Hepatocyte (in vitro differentiated cells): ENCODE results near the gene INPP5F. TPM values are rescaled to one million over a fixed set of nuclear protein-coding genes. Genes with fewer than 3 reads are reported as not detected.
A peak's percentile ranks its signal among the peaks of the same experiment; 100 is the strongest.

ENCODE experiments used
- DNase-seq: peaks from one replicate; pipeline ENCODE4 v3.0.0-alpha.2; 2016; ENCODE audit warnings: low spot score
- H2AFZ ChIP-seq: fragments of 200-600 bp; sonication (generic); 2 replicates; pipeline ENCODE4 v1.6.0; 2016; ENCODE audit warnings: antibody characterized with exemption, mild to moderate bottlenecking
- H3K27ac ChIP-seq: fragments of 200-600 bp; sonication (generic); 2 replicates; pipeline ENCODE4 v1.5.1; 2016; ENCODE audit warnings: mild to moderate bottlenecking
- H3K27me3 ChIP-seq: fragments of 200-600 bp; sonication (generic); 2 replicates; pipeline ENCODE4 v1.6.1; 2016
- H3K36me3 ChIP-seq: fragments of 200-600 bp; sonication (generic); replicated peaks from 2 replicates; pipeline ENCODE4 v1.5.1; 2016; ENCODE audit warnings: low read depth; ENCODE audit not compliant: insufficient read depth
- H3K4me1 ChIP-seq: fragments of 200-600 bp; sonication (generic); 2 replicates; pipeline ENCODE4 v1.5.1; 2016; ENCODE audit warnings: mild to moderate bottlenecking, moderate library complexity; ENCODE audit not compliant: insufficient read depth
- H3K4me2 ChIP-seq: fragments of 200-600 bp; sonication (generic); 2 replicates; pipeline ENCODE4 v1.6.0; 2016
- H3K4me3 ChIP-seq: fragments of 200-600 bp; sonication (generic); 2 replicates; pipeline ENCODE4 v1.5.1; 2016; ENCODE audit warnings: mild to moderate bottlenecking
- H3K79me2 ChIP-seq: fragments of 200-600 bp; sonication (generic); 2 replicates; pipeline ENCODE4 v1.6.0; 2017; ENCODE audit warnings: mild to moderate bottlenecking
- H3K9me2 ChIP-seq: fragments of 200-600 bp; sonication (generic); replicated peaks from 2 replicates; pipeline ENCODE4 v1.6.0; 2017; ENCODE audit warnings: mild to moderate bottlenecking; ENCODE audit not compliant: insufficient read depth
- H3K9me3 ChIP-seq: fragments of 200-600 bp; sonication (generic); 2 replicates; pipeline ENCODE4 v1.5.1; 2016; ENCODE audit warnings: low read depth, mild to moderate bottlenecking
- H4K20me1 ChIP-seq: fragments of 200-600 bp; sonication (generic); 2 replicates; pipeline ENCODE4 v1.6.0; 2016; ENCODE audit warnings: mild to moderate bottlenecking; ENCODE audit not compliant: insufficient read depth, poor library complexity, severe bottlenecking
- CTCF ChIP-seq: fragments of 200-600 bp; sonication (generic); IDR thresholded peaks from 2 replicates; pipeline ENCODE4 v1.5.1; 2016; ENCODE audit warnings: antibody characterized with exemption, mild to moderate bottlenecking; ENCODE audit not compliant: poor library complexity
- EZH2 ChIP-seq: fragments of 200-600 bp; sonication (generic); IDR thresholded peaks from 2 replicates; pipeline ENCODE4 v1.6.1; 2016; ENCODE audit warnings: antibody characterized with exemption, mild to moderate bottlenecking, borderline replicate concordance
- EZH2phosphoT487 ChIP-seq: fragments of 200-600 bp; sonication (generic); IDR thresholded peaks from one replicate; pipeline ENCODE4 v1.6.1; 2018; ENCODE audit warnings: antibody characterized with exemption, mild to moderate bottlenecking, low read depth, moderate library complexity; ENCODE audit not compliant: unreplicated experiment, severe bottlenecking
- WGBS: methylation state at CpG from one replicate; pipeline ENCODE4 v1.1.6; 2016; ENCODE audit warnings: low lambda C conversion rate; ENCODE audit errors: missing lambda C conversion rate; 5-methylcytosine and 5-hydroxymethylcytosine counted together
- polyA plus RNA-seq: library from polyadenylated mRNA; unstranded; fragments of >200 nt; fragmentation: Nextera tagmentation; extraction: Ambion mirVana; gene quantifications from 2 replicates; pipeline ENCODE4 v1.2.1, GENCODE V29; 2016
- total RNA-seq: library from RNA; depleted of rRNA; stranded (reverse); fragments of >200 nt; gene quantifications from 2 replicates; pipeline ENCODE4 v1.2.3, GENCODE V29; 2014

The INPP5F gene
- total and polyA plus RNA-seq, 2 experiments from 2014 or later, result 9.9 to 44.4 TPM

GRCh38 chr10:119871881-119872609 is 146.2 kb downstream of the INPP5F start:
- H3K9me3 ChIP-seq, result no peaks in the 10 kb centered on the region
- H2AFZ ChIP-seq, result peak overlapping the region; percentile 13
- peaks cover 54% of the 10 kb centered on the region for H3K79me2 ChIP-seq
- no peaks in the 10 kb centered on the region for H3K9me2 ChIP-seq
- peak overlapping the region; percentile 93 for H3K4me2 ChIP-seq
- TF ChIP-seq EZH2, result no peak
- no peaks in the 10 kb centered on the region for H3K36me3 ChIP-seq
- DNase-seq, result peak; percentile 75
- H3K27me3 ChIP-seq, result no peaks in the 10 kb centered on the region
- peaks cover 17% of the 10 kb centered on the region for H3K4me1 ChIP-seq
- peak overlapping the region; percentile 37 for H3K4me3 ChIP-seq
- peak overlapping the region; percentile 85 for H3K27ac ChIP-seq
- peaks cover 39% of the 10 kb centered on the region for H4K20me1 ChIP-seq
- 2% methylated on average over 20 of the region's 56 CpGs for WGBS

GRCh38 chr10:119872610-119872859 is 146.7 kb downstream of the INPP5F start, which contains the start of gene MCMBP:
MCMBP (minus strand) TSS chr10:119872843; CDS start chr10:119872584, 259 bp downstream.
- peak within 1 kb of the TSS; percentile 80 for H2AFZ ChIP-seq
- H3K4me2 ChIP-seq, result peak within 1 kb of the TSS; percentile 93
- TF ChIP-seq CTCF (no peak), EZH2phosphoT487 (no peak)
- peaks cover 38% of the 10 kb centered on the region for H4K20me1 ChIP-seq
- H3K27ac ChIP-seq, result peak within 1 kb of the TSS; percentile 85
- no peaks in the 10 kb centered on the region for H3K9me2 ChIP-seq
- under 1% methylated on average over 42 of the region's 42 CpGs for WGBS
- H3K9me3 ChIP-seq, result no peaks in the 10 kb centered on the region
- H3K79me2 ChIP-seq, result peaks cover 50% of the 10 kb centered on the region
- peak within 1 kb of the TSS; percentile 37 for H3K4me3 ChIP-seq
- no peaks in the 10 kb centered on the region for H3K27me3 ChIP-seq
- peaks cover 17% of the 10 kb centered on the region for H3K4me1 ChIP-seq
- no peak for DNase-seq
- no peaks in the 10 kb centered on the region for H3K36me3 ChIP-seq

GRCh38 chr10:119872860-119873681 is 147.2 kb downstream of the INPP5F start:
- 1% methylated on average over 62 of the region's 75 CpGs for WGBS
- H2AFZ ChIP-seq, result peak overlapping the region; percentile 80

More at GRCh38 chr10:119872860-119873681, 147.2 kb downstream of the INPP5F start:
- Histone ChIP-seq H3K4me3 (peak overlapping the region; percentile 37), H3K79me2 (peaks cover 44% of the 10 kb centered on the region), H3K4me2 (peak overlapping the region; percentile 93), H4K20me1 (peaks cover 34% of the 10 kb centered on the region), H3K9me2 (no peaks in the 10 kb centered on the region), H3K27ac (peak overlapping the region; percentile 85), H3K4me1 (peaks cover 17% of the 10 kb centered on the region), H3K36me3 (no peaks in the 10 kb centered on the region), H3K27me3 (no peaks in the 10 kb centered on the region), H3K9me3 (no peaks in the 10 kb centered on the region)
- peak; percentile 93 for DNase-seq
- no peak for TF ChIP-seq CTCF
- TF ChIP-seq EZH2phosphoT487, result no peak
- no peak for TF ChIP-seq EZH2
